Caco-2 (cell line): ENCODE results near the gene PLA2G4B. TPM values are rescaled to one million over a fixed set of nuclear protein-coding genes. Genes with fewer than 3 reads are reported as not detected.

Source experiments
- BruUV-seq: library from RNA; stranded (reverse); fragments of 400-500 nt; replicated peaks from 2 replicates; lab custom pipeline; 2021; lab: Mats Ljungman, UMichigan
- CTCF ChIA-PET: fragments of 300-600 bp; sonication (Branson Sonifier 250); formaldehyde crosslinking; loops from one replicate; lab custom pipeline; 2022; ENCODE audit warnings: antibody characterized with exemption; lab: Charles Lee
- POLR2A ChIA-PET: fragments of 300-600 bp; sonication (Branson Sonifier 250); formaldehyde crosslinking; loops from one replicate; lab custom pipeline; 2022; ENCODE audit warnings: antibody characterized with exemption; lab: Charles Lee
- DNase-seq, 2 experiments: peaks; one replicate each; pipeline versions ENCODE4 v3.0.0 to v3.0.0-alpha.2; 2020 to 2022
- H3K27me3 ChIP-seq: replicated peaks from 2 replicates; pipeline ENCODE4 v1.6.0; 2011; ENCODE audit warnings: low read length; ENCODE audit not compliant: control insufficient read depth, insufficient read depth
- H3K36me3 ChIP-seq: 2 replicates; pipeline ENCODE4 v1.5.1; 2011; ENCODE audit warnings: low read length; ENCODE audit not compliant: control insufficient read depth, insufficient read depth
- H3K4me1 ChIP-seq: fragments of 250-450 bp; sonication (Bioruptor Pico); 2 replicates; pipeline ENCODE4 v1.5.1; 2020; ENCODE audit warnings: mild to moderate bottlenecking
- H3K4me3 ChIP-seq: 2 replicates; pipeline ENCODE4 v1.5.1; 2011; ENCODE audit warnings: low read depth, mild to moderate bottlenecking, control low read depth, low read length
- H3K9me3 ChIP-seq: fragments of 250-450 bp; sonication (Bioruptor Pico); 2 replicates; pipeline ENCODE4 v1.5.1; 2020; ENCODE audit warnings: mild to moderate bottlenecking, moderate library complexity
- H3K27ac Mint-ChIP-seq: one replicate; pipeline ENCODE4 v1.8.0; 2022; ENCODE audit warnings: mixed read lengths; ENCODE audit not compliant: unreplicated experiment
- H3K27me3 Mint-ChIP-seq: one replicate; pipeline ENCODE4 v1.8.0; 2022; ENCODE audit warnings: mixed read lengths; ENCODE audit not compliant: insufficient read depth, unreplicated experiment
- H3K36me3 Mint-ChIP-seq: one replicate; pipeline ENCODE4 v1.8.0; 2022; ENCODE audit warnings: mild to moderate bottlenecking, mixed read lengths; ENCODE audit not compliant: insufficient read depth, unreplicated experiment
- H3K4me1 Mint-ChIP-seq: one replicate; pipeline ENCODE4 v1.8.0; 2022; ENCODE audit warnings: low read depth, mixed read lengths; ENCODE audit not compliant: unreplicated experiment
- H3K4me3 Mint-ChIP-seq: one replicate; pipeline ENCODE4 v1.8.0; 2022; ENCODE audit warnings: mild to moderate bottlenecking, moderate library complexity, mixed read lengths; ENCODE audit not compliant: unreplicated experiment
- H3K9me3 Mint-ChIP-seq: one replicate; pipeline ENCODE4 v1.8.0; 2022; ENCODE audit warnings: mixed read lengths; ENCODE audit not compliant: unreplicated experiment
- CTCF ChIP-seq, 2 experiments: fragments of 200-600 bp in 1 of 2; IDR thresholded peaks; 1 replicate in 1 of 2; 2 replicates in 1 of 2; pipeline versions ENCODE4 v1.5.1 to v1.8.0; 2011 to 2022; ENCODE audit warnings: antibody characterized with exemption in 1 of 2, control low read depth in 1 of 2, inconsistent platforms in 1 of 2, low read depth in 1 of 2, low read length in 1 of 2, mild to moderate bottlenecking in 1 of 2, moderate library complexity in 1 of 2; ENCODE audit not compliant: insufficient read depth in 1 of 2, severe bottlenecking in 1 of 2, unreplicated experiment in 1 of 2
- intact Hi-C: fragments of 100-400 bp; cut with micrococcal nuclease; formaldehyde crosslinking; loops from one replicate; pipeline ENCODE4 v1.10.0; 2022; ENCODE audit not compliant: unreplicated experiment
- total RNA-seq: library from RNA; stranded (reverse); gene quantifications from 2 replicates; pipeline ENCODE4 v1.2.3, GENCODE V29; 2022

Gene PLA2G4B
- total RNA-seq, 1 experiment from 2014 or later: 6.0 TPM

DNA sequence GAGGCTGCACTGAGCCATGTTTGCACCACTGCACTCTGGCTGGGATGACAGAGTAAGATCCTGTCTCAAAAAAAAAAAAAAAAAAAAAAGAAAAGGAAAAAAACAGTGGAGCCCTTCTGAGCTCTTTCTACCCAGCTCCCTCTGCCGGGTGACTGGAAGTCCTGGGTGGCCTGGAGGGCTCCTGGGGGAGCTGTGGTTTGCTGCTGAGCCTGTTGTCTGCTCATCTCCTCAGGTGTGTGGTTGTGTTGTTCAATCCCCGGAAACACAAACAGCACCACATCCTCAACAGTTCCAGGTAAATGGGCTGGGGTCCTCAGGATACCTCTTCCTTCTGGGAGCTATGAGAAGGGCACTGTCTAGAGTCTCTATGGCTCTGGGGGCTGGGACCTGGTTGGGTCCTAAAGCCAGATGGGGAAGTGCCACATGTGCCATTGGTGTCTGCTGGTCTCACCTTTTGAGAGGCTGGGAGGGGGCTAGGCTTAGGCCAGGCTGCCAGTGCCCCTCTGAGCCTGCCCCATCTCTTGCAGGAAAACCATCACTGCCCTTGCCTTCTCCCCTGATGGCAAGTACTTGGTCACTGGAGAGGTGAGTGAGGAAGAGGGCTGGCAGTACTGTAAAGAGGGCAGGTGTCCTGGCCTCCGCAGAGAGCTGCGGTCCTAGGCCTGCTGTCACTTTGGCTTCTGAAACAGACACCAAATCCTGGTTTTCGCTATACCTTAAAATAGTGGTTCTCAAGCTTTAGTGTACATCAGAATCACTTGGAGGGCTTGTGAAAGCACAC, 27.8 kb upstream of the PLA2G4B start:
- ChIA-PET CTCF (interaction anchor here (0.8 to 4.0 kb wide), 5 partner anchors 37 to 345 kb away, joined by 3 to 47 read pairs (median 4); partner anchors contain the start of gene MAPKBP1), POLR2A (interaction anchor here (0.6 to 0.8 kb wide), 3 partner anchors 39 to 463 kb away, joined by 3 to 7 read pairs (median 4); no protein-coding TSS in a partner anchor)
- Histone ChIP-seq H3K36me3 (peaks cover 2% of the 10 kb centered on the region; the same call in 1 of the 2 replicates), H3K4me1 (no peaks in the 10 kb centered on the region), H3K9me3 (no peaks in the 10 kb centered on the region), H3K4me3 (no peak overlapping the region), H3K27me3 (no peaks in the 10 kb centered on the region)
- no peaks in the 10 kb centered on the region for H3K4me1 Mint-ChIP-seq
- no peaks in the 10 kb centered on the region for H3K9me3 Mint-ChIP-seq
- DNase-seq: no peak
- no peak overlapping the region for H3K27ac Mint-ChIP-seq
- no TSS peak for BruUV-seq
- H3K36me3 Mint-ChIP-seq: peaks cover 13% of the 10 kb centered on the region
- no peak for TF ChIP-seq CTCF (IDR thresholded peaks at IDR 0.05; ENCODE audit: insufficient read depth in 1 of 2, low read depth in 1 of 2, low read length in 1 of 2, severe bottlenecking in 1 of 2, unreplicated experiment in 1 of 2)
- H3K27me3 Mint-ChIP-seq: no peaks in the 10 kb centered on the region
- H3K4me3 Mint-ChIP-seq: no peak overlapping the region
- intact Hi-C loops: loop anchor here (1.0 to 5.0 kb wide), 3 partner anchors 37 to 344 kb away; partner anchors contain the start of gene MAPKBP1

GRCh38 chr15:41811432-41812195, 27.0 kb upstream of the PLA2G4B start:
- Mint-ChIP-seq H3K36me3 (peaks cover 13% of the 10 kb centered on the region), H3K27me3 (no peaks in the 10 kb centered on the region), H3K9me3 (no peaks in the 10 kb centered on the region), H3K4me3 (no peak overlapping the region), H3K4me1 (no peaks in the 10 kb centered on the region), H3K27ac (no peak overlapping the region)
- no peaks in the 10 kb centered on the region for H3K9me3 ChIP-seq
- H3K4me3 ChIP-seq: no peak overlapping the region
- peak; percentile 79 to 86 for DNase-seq
- BruUV-seq: no TSS peak
- intact Hi-C loops: loop anchor here (1.0 to 5.0 kb wide), 3 partner anchors 37 to 344 kb away; partner anchors contain the start of gene MAPKBP1
- H3K36me3 ChIP-seq: peaks cover 2% of the 10 kb centered on the region; the same call in 1 of the 2 replicates
- ChIA-PET CTCF (interaction anchor here (0.7 to 4.0 kb wide), 5 partner anchors 38 to 346 kb away, joined by 3 to 47 read pairs (median 4); partner anchors contain the start of gene MAPKBP1), POLR2A (interaction anchor here (0.6 to 0.8 kb wide), 2 partner anchors 25 to 189 kb away, joined by 3 to 4 read pairs; no protein-coding TSS in a partner anchor)
- H3K27me3 ChIP-seq: no peaks in the 10 kb centered on the region
- no peaks in the 10 kb centered on the region for H3K4me1 ChIP-seq
- peak; percentile 87 to 90 for TF ChIP-seq CTCF (IDR thresholded peaks at IDR 0.05; ENCODE audit: insufficient read depth in 1 of 2, low read depth in 1 of 2, low read length in 1 of 2, severe bottlenecking in 1 of 2, unreplicated experiment in 1 of 2)
